GM18519 (cell line): ENCODE data around the gene NPR1.
"Not testable (repeated sequence)": the region's sequence is repeated elsewhere in the genome, so short reads cannot be mapped to it uniquely, and the experiment has no call there.

Experiments used
- ATAC-seq: cut with Tn5 transposase; IDR thresholded peaks from one replicate; pipeline ENCODE4 v1.9.1; 2021; ENCODE audit warnings: mild to moderate bottlenecking, moderate library complexity; ENCODE audit not compliant: unreplicated experiment, low FRiP score

The NPR1 gene

DNA sequence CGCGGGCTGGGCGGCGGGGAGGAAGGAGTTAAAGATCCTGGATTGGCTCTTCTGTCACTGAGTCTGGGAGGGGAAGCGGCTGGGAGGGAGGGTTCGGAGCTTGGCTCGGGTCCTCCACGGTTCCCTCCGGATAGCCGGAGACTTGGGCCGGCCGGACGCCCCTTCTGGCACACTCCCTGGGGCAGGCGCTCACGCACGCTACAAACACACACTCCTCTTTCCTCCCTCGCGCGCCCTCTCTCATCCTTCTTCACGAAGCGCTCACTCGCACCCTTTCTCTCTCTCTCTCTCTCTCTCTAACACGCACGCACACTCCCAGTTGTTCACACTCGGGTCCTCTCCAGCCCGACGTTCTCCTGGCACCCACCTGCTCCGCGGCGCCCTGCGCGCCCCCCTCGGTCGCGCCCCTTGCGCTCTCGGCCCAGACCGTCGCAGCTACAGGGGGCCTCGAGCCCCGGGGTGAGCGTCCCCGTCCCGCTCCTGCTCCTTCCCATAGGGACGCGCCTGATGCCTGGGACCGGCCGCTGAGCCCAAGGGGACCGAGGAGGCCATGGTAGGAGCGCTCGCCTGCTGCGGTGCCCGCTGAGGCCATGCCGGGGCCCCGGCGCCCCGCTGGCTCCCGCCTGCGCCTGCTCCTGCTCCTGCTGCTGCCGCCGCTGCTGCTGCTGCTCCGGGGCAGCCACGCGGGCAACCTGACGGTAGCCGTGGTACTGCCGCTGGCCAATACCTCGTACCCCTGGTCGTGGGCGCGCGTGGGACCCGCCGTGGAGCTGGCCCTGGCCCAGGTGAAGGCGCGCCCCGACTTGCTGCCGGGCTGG lies at the start of gene NPR1:
Gene NPR1, plus strand, starts transcription at position 170 of the 818 bp plus-strand sequence. Its CDS starts 421 bp downstream, at position 591.
- ATAC-seq: no peak

DNA sequence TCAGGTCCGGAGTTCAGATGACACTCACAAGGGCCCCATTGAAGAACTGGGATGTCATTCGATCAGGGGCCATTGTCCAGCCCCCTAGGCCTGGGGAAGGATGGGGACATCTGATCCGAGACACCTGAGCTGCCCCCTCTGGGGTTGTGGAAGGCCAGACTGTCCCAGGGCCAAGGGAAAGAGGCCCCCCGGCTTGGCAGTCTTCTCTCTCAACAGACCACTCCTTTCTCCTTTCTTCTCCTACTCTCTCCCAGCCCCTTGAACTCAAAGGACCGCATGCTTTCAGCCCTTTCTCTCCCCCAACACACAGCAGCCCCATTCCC lies 49.2 kb upstream of the NPR1 start:
- ATAC-seq: no peak

DNA sequence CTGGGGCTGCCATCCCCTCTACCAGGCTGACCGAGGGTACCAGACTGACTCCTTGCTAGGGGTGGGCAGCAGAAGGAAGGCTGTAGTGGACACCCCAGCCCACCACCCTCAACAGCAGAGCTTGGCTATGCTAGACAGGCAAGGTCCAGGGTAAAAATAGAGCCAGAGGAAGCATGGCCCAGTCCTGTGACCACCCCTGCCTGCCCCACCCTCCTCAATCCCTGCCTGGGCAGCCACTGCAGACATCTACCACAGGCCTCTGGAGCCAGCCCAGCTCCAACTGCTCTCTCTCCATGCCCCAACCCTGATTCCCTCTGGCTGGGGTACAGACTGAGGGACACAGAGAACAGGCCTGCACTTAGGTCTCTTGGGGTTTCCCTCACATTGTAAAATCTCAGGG lies 48.5 kb upstream of the NPR1 start:
- no peak for ATAC-seq

DNA sequence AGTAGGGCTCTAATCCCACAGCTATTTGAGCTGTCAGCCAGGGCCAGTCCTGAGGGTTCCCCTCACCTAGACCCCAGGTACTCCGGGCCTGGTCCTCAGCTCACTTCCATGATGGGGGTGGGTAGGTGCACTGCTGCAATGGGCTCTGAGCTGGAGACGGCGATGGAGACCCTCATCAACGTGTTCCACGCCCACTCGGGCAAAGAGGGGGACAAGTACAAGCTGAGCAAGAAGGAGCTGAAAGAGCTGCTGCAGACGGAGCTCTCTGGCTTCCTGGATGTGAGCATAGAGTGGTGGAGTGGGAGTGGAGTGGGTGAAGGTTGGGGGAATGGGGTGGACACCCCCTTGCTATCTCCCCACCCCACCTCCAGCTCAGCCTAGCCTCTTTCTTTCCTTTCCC lies 48.1 kb upstream of the NPR1 start:
- no peak for ATAC-seq

DNA sequence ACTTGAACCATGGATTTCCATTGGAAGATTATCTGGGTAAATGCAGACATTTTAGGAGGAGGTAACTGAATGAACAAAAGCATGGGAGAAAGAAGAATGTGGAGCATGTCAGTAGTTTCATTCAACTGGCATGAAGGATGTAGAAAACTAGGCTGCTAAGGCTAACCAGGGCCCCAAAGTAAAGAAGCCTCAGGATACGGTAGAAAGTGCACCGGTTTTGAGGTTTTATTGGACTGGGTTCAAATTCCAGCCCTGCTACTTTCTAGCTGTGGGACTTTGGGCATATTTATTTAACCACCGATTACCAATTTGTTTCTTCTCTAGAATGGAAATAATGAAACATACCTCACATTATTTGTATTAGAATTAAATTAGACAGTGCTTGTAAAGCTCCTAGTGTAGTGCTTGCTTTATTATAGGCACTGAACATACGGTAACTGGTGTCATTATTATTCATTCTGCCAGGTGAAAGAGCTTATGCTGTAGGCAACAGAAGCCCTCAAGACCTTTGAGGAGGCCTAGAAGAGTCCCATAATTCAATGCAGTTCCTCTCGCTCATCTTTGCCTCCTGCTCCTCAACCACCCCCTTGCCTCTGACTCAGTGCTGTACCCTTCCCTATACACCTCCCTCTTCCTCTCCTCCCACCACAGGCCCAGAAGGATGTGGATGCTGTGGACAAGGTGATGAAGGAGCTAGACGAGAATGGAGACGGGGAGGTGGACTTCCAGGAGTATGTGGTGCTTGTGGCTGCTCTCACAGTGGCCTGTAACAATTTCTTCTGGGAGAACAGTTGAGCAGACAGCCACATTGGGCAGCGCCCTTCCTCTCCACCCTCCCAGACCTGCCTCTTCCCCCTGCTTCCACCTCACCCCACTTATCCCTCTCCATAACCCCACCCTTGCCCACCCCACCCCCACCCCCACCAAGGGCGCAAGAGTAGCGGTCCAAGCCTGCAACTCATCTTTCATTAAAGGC lies 47.2 kb upstream of the NPR1 start:
- ATAC-seq: no peak

DNA sequence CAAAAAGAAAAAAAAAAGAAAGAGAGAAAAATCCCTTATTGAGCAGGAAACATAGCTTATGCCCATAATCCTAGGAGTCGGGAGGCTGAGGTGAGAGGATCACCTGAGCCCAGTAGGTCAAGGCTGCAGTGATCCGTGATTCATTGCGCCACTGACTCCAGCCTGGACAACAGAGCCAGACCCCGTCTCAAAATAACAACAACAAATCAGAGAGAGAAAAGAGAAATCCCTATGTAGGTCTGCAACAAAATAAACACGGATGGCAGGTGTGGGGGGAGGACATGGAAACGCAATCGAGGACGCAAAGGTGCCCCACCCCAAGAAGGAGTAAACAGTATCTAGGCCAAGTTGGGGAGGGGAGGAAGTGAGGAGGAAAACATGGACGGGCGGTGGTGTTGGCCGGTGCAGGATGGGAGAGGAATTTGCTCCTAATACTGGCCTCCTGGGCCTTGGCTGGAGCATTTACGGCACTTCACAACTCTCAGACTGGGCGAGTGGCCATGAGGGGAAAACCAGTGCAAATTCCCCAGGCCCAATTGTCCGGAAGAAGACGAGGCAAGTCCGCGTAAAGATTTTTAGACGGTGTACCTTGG lies 45.2 kb upstream of the NPR1 start:
- ATAC-seq: no peak

DNA sequence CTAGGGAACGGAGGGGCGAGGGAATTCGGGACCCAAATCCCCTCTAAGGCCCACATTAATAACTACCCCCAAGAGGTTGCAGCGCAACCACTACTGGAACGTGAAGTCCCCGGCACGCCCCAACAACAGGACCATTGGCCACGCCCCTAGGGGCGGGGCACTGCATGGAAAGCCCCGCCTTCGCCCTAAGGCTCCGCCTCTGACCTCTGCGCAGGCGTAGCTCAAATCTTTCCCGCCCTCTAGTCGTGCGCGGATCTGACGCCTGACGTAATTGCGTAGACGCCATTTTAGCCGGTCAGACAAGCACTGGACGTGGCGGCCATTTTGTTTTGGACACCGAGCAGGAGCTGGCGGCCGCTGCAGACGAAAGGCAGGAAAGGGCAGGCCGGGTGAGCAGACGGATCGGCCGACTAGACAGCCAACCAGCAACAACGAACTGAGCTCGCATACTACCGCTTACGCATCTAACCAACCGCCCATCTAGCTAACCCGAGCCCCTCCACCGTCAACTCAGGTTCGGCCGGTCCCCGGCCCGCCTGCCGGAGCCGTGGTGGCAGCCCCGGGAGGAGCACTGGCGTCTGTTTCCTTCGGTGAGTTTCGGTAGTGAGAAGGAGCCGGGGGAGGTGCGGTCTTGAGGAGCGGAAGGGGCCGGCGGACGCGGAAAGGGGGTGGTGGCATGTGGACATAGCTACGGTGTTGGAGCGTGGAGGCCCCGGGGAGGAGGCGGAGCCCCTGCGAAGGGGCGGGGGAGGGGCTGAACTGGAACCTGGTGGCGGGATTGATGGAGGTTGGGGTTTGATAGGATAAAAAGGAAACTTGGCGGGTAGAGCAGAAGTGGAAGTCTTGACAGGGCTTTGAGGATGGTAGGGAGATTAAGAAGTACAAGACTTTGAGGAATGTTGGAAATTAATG lies 44.5 kb upstream of the NPR1 start, which contains the start of gene CHTOP:
Gene CHTOP, plus strand, starts transcription at position 313 of the 912 bp plus-strand sequence. CDS start 2,523 bp downstream, outside the sequence.
- ATAC-seq: peak; percentile 88

DNA sequence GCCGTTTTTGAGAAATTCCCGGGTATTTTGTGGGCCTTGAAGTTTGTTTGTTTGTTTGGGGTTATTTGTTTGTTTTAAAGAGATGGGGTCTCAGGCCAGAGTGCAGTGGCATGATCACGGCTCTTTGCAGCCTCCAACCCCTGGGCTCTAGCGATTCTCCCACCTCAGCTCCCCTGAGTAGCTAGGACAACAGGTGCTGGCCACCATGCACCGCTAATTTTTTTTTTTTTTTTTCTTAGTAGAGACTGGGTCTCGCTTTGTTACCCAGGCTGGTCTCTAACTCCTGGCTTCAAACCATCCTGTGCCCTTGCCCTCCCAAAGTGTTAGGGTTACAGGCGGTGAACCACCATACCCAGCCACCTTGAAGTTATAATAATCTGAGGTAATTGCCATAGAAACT lies 42.6 kb upstream of the NPR1 start:
- no peak for ATAC-seq

DNA sequence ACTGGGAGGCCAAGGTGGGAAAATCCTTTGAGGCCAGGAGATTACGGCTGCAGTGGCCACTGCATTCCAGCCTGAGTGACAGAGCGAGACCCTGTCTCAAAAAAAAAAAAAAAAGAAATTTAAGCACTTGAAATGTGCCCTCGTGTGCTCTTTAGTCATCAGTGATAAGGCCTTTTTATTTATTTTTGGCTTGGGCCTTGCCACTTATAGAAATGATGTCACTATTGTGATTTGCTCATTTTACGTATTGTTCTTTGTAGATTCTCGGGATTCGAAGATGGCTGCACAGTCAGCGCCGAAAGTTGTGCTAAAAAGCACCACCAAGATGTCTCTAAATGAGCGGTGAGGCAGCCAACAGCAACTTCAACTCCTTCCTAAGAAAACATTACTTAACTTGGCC lies 42.2 kb upstream of the NPR1 start:
- ATAC-seq: no peak

DNA sequence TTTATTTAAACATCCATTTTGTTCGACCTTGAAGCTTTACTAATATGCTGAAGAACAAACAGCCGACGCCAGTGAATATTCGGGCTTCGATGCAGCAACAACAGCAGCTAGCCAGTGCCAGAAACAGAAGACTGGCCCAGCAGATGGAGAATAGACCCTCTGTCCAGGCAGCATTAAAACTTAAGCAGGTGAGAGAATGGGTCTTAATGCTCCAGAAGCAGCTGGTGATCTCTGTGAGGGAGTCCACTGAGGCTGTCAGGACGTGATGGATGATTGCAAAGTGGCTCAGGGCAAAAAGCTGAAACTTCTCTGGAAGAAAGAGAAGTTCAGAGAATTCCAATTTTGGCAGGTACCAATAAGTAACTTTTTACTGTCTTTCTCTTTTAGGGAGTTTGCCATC lies 40.2 kb upstream of the NPR1 start:
- no peak for ATAC-seq

DNA sequence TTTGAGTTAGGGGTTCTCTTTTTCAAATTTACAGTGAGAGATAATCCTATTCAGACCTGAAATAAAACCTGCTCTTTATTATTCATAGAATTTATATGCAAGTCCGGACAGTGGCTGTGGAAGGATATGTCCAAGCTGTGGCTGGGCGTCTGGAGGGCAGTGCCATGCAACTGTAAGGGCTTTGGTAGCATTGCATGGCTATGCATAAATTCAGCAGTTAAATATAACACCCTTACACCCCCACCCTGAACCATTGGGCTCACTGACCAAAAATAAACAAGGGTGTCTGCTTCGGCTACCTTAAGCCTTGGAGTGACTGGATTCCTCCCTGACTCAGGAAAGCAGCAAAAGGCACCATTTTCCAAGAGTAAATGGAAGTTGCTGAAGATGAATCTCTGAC lies 39.2 kb upstream of the NPR1 start:
- no peak for ATAC-seq

DNA sequence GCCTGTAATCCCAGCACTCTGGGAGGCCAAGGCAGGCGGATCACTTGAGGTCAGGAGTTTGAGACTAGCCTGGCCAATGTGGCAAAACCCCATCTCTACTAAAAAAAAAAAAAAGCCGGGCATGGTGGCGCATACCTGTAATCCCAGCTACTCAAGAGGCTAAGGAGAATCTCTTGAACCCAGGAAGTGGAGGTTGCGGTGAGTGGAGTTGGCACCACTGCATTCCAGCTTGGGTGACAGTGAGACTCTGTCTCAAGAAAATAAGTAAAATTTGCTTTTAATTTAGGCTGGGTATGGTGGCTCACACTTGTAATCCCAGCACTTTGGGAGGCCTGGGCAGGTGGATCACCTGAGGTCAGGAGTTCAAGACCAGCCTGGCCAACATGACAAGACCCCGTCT lies 38.3 kb upstream of the NPR1 start:
- not testable (repeated sequence) for ATAC-seq

DNA sequence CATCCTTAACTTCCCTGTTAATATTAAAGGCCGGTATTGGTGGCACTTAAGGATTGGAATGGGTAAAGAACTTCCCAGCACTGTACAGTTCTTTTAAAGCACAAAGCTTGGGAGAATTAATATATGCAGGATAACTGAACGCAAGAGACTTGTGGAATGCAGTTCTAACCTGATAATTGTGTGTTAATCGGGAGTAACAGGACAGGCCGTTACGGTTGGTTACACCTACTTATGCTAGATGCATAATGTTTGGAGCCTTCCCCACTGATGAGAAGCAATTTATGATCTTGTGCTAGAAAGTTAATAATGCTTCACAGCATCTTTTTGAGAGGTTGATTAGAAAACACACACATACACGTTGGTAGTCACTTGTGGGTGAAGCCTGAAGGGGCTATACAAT lies 37.6 kb upstream of the NPR1 start:
- no peak for ATAC-seq

DNA sequence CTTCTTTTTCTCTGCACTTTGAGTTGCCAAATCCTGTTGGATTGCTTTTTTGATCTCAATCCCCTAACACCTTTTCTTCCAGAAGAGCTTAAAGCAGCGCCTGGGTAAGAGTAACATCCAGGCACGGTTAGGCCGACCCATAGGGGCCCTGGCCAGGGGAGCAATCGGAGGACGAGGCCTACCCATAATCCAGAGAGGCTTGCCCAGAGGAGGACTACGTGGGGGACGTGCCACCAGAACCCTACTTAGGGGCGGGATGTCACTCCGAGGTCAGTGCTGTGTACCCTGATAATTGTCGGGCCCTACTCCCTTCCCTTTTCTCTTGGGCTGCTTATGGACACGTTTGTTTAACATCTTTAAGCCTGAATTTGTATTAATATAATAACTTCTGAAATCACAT lies 36.3 kb upstream of the NPR1 start:
- no peak for ATAC-seq

DNA sequence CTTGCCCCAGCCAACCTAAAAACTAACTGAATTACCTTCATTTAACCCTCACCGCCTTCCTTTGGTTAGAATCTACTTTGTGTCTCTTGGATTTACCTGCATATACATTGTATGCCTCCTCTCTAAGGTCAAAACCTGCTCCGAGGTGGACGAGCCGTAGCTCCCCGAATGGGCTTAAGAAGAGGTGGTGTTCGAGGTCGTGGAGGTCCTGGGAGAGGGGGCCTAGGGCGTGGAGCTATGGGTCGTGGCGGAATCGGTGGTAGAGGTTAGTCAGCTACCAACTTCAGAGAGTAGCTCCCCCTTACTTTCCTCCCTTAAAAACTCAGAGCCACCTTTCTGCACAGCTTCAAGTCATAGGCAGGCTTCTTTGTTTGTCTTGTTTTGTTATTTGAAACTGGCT lies 35.4 kb upstream of the NPR1 start:
- ATAC-seq: no peak

DNA sequence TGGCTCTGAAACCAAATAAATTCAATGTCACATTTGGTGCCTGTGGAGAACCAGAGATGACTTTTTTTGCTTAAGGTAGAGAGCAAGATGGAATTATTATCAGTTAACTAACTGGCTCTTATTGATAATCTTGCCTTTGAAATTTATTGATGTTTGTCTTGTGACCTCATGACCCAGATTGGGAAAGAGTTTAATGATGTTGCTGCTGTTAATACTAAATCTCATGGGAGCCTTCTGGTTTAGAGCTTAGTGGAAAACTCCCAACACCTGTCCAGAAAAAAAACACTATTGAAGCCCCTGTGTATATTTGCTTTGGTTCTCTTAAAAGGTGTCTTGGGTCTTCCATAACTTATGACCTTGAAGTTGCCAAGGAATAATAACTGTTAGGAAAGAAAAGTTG lies 34.7 kb upstream of the NPR1 start:
- ATAC-seq: no peak

DNA sequence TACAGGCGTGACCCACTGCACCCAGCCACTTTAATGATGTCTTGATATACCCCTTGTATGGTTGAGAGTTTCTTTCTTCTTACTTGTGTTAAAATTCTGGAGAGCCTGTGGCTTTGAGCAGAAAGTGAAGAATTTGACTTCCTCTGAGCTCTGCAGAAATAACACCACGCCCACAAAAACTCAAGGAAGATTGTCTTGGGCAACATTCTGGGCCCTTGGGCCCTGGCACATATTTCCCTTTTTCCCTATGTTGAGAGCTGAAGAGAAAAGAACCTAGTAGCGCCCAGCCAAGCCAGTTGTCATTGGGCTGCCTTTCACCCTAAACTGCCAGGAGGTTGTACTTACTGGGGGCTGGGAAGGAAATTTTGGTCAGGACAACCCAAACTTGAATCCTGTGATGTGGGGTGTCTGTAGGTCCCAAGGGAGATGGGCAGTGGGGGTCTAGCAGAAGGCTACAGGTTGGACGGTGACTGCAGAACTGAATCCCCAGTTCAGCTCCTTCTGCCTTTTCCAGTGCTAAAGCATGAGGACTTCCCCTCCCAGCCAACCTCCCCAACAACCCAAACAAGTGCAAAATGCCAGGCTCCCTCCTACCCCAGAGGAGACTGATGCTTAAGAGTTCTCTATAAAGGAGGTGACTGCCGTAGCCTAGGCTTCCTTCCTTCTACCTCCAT lies 31.7 kb upstream of the NPR1 start:
- no peak for ATAC-seq

DNA sequence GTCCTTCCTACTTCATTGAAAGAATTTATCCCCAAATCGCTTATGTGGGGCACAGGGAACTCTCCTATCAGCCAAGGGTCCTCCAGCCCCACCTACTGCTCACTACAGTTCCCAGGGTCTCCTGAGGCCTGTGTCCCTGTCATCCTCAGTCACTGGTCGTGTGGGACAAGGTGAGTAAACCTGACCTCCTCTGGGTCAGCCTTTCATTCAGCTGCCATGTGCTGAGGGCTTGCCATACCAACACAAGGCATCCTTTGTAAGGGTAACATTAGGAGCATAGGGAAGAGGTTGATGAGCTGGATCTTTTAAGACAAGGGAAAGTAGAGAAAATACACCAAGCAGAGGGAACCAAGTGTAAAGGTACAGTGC lies 31.2 kb upstream of the NPR1 start:
- ATAC-seq: no peak

DNA sequence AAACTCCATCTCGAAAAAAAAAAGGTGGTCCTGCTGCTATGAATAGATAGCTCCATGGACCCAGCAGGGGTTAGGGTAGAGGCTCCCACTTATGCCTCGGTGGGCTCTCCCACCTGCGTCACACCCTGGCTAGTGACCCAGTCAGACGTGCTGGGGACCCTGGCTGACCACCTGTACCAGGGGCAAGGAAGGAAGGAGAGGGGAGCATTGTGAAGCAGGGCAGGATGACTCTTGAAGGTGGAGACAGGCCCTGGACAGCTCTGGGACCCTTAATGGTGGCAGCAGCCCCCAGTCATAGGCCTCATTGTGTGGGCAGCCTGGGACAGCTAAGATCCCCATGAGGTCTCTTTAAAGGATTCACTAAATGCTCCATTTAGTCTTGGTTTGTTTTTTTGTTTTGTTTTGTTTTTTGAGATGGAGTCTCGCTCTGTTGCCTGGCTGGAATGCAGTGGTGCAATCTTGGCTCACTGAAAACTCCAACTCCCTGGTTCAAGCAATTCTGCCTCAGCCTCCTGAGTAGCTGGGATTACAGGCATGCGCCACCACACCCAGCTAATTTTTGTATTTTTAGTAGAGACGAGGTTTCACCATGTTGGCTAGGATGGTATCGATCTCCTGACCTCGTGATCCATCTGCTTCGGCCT lies 30.4 kb upstream of the NPR1 start:
- no peak for ATAC-seq
